HepG2 (cell line): ENCODE measurements around the gene FGF2. TPM values are rescaled to one million over a fixed set of nuclear protein-coding genes. Genes with fewer than 3 reads are reported as not detected.

Experiments used
- ATAC-seq: fragments of 200-7000 bp; cut with Tn5 transposase; 3 replicates; pipeline ENCODE4 v1.9.1; 2020; ENCODE audit warnings: mild to moderate bottlenecking, moderate library complexity
- BruUV-seq: library from RNA; stranded (reverse); fragments of 400-500 nt; replicated peaks from 2 replicates; lab custom pipeline; 2021; lab: Mats Ljungman, UMichigan
- CTCF ChIA-PET: fragments of 300-600 bp; formaldehyde crosslinking; extraction: SDS; loops from one replicate; lab custom pipeline; 2021; ENCODE audit warnings: low total read pairs, inconsistent platforms, low intra/inter-chr PET ratio; lab: Yijun Ruan, JAX
- POLR2A ChIA-PET: fragments of 350-600 bp; sonication (Branson Sonifier 250); formaldehyde crosslinking; loops from one replicate; lab custom pipeline; 2020; ENCODE audit warnings: antibody characterized with exemption, inconsistent platforms; lab: Yijun Ruan, JAX
- DNase-seq: peaks from one replicate; pipeline ENCODE4 v3.0.0-alpha.2; 2015; ENCODE audit warnings: low spot score
- FAIRE-seq: peaks from 3 replicates; lab custom pipeline; 2011; peaks lifted over from hg19 to GRCh38; lab: Jason Lieb, UNC
- H2AFZ ChIP-seq: one replicate; pipeline ENCODE4 v1.6.1; 2011; ENCODE audit warnings: low read length, inconsistent platforms
- H3K27ac ChIP-seq: fragments of 300-600 bp; 3 replicates; pipeline ENCODE4 v1.8.0; 2011; ENCODE audit warnings: mixed run types, mild to moderate bottlenecking, mixed read lengths, low read length, inconsistent platforms; ENCODE audit not compliant: insufficient read depth; ENCODE audit errors: extremely low read length
- H3K27me3 ChIP-seq, 2 experiments: fragments of 200-600 bp in 1 of 2; 2 replicates in 1 of 2; 3 replicates in 1 of 2; pipeline versions ENCODE4 v1.6.0 to v1.8.0; 2011; ENCODE audit warnings: low read length in 2 of 2, mild to moderate bottlenecking in 2 of 2, moderate library complexity in 2 of 2, inconsistent platforms in 1 of 2; ENCODE audit not compliant: insufficient read depth in 2 of 2, control insufficient read depth in 1 of 2
- H3K36me3 ChIP-seq, 2 experiments: fragments of 200-600 bp in 1 of 2; replicated peaks in 1 of 2; 2 replicates in 1 of 2; 3 replicates in 1 of 2; pipeline versions ENCODE4 v1.5.1 to v1.8.0; 2011; ENCODE audit warnings: low read length in 2 of 2, inconsistent platforms in 1 of 2; ENCODE audit not compliant: insufficient read depth in 2 of 2, control insufficient read depth in 1 of 2
- H3K4me1 ChIP-seq: 2 replicates; pipeline ENCODE4 v1.5.1; 2012; ENCODE audit warnings: low read length, inconsistent platforms; ENCODE audit not compliant: insufficient read depth
- H3K4me2 ChIP-seq: 2 replicates; pipeline ENCODE4 v1.6.0; 2011; ENCODE audit warnings: low read depth, low read length, inconsistent platforms
- H3K4me3 ChIP-seq, 3 experiments: fragments of 200-600 bp in 1 of 3; sonication (generic), shearing (Covaris generic) in 1 of 3; replicated peaks in 1 of 3; 2 replicates each; pipeline ENCODE4 v1.5.1; 2011 to 2016; ENCODE audit warnings: low read length in 3 of 3, inconsistent platforms in 2 of 3, low read depth in 2 of 3, mild to moderate bottlenecking in 2 of 3, control low read depth in 1 of 3, mixed read lengths in 1 of 3; ENCODE audit not compliant: insufficient read depth in 1 of 3
- H3K79me2 ChIP-seq: one replicate; pipeline ENCODE4 v1.6.1; 2011; ENCODE audit warnings: low read length, inconsistent platforms; ENCODE audit not compliant: insufficient read depth
- H3K9ac ChIP-seq: 2 replicates; pipeline ENCODE4 v1.6.0; 2011; ENCODE audit warnings: mild to moderate bottlenecking, low read depth, low read length, inconsistent platforms; ENCODE audit not compliant: insufficient read depth
- H3K9me3 ChIP-seq: 2 replicates; pipeline ENCODE4 v1.5.1; 2012; ENCODE audit warnings: mild to moderate bottlenecking, low read length
- H4K20me1 ChIP-seq: 2 replicates; pipeline ENCODE4 v1.6.0; 2011; ENCODE audit warnings: inconsistent platforms, mild to moderate bottlenecking, low read length, moderate library complexity; ENCODE audit not compliant: insufficient read depth
- GABPB1 ChIP-seq: IDR thresholded peaks from 2 replicates; pipeline ENCODE4 v1.6.1; 2016; ENCODE audit warnings: mild to moderate bottlenecking, missing genetic modification reagents, moderate library complexity, missing compliant biosample characterization
- IKZF5 ChIP-seq: IDR thresholded peaks from 2 replicates; pipeline ENCODE4 v1.6.1; 2018; ENCODE audit warnings: missing genetic modification reagents, mild to moderate bottlenecking, missing compliant biosample characterization
- NPAS2 ChIP-seq: sonication (generic); formaldehyde crosslinking; IDR thresholded peaks from 2 replicates; pipeline ENCODE4 v1.8.0; 2022; ENCODE audit warnings: mild to moderate bottlenecking, missing genetic modification reagents, borderline replicate concordance
- PRDM15 ChIP-seq: sonication (generic); formaldehyde crosslinking; IDR thresholded peaks from 2 replicates; pipeline ENCODE4 v1.4.0; 2020; ENCODE audit warnings: missing genetic modification reagents
- TRAFD1 ChIP-seq: sonication (generic); formaldehyde crosslinking; IDR thresholded peaks from 2 replicates; pipeline ENCODE4 v1.5.1; 2020; ENCODE audit warnings: missing genetic modification reagents, mild to moderate bottlenecking, borderline replicate concordance
- ZBTB1 ChIP-seq: sonication (generic); formaldehyde crosslinking; IDR thresholded peaks from 2 replicates; pipeline ENCODE4 v1.4.0; 2020; ENCODE audit warnings: missing genetic modification reagents, borderline replicate concordance
- ZNF839 ChIP-seq: sonication (generic); formaldehyde crosslinking; IDR thresholded peaks from 2 replicates; pipeline ENCODE4 v1.4.0; 2020; ENCODE audit warnings: missing genetic modification reagents, mild to moderate bottlenecking, borderline replicate concordance
- WGBS: methylation state at CpG from one replicate; pipeline ENCODE4 v1.1.6; 2017; ENCODE audit warnings: low lambda C conversion rate; 5-methylcytosine and 5-hydroxymethylcytosine counted together
- in situ Hi-C: cut with HindIII; loops from 2 replicates; pipeline ENCODE4 v1.10.0; 2017; ENCODE audit warnings: low pct_unique_long_range_greater_than_20kb; ENCODE audit not compliant: extremely low pct_ligation_motif_present
- intact Hi-C: fragments of 100-400 bp; cut with micrococcal nuclease; formaldehyde crosslinking; loops from one replicate; pipeline ENCODE4 v1.10.0; 2022; ENCODE audit not compliant: unreplicated experiment
- polyA plus RNA-seq, 8 experiments: library from polyadenylated mRNA; depleted of rRNA in 3 of 8; stranded (reverse) in 7 of 8; unstranded in 1 of 8; fragments of >200 nt; fragmentation: Illumina TruSeq in 4 of 8; extraction: Trizol in 4 of 8; gene quantifications; 2 replicates each; pipeline versions ENCODE4 v1.2.1 to v1.2.3, GENCODE V29; 2011 to 2016; ENCODE audit warnings: low read depth in 4 of 8, missing spikeins in 1 of 8, mixed read lengths in 1 of 8; ENCODE audit not compliant: insufficient read depth in 1 of 8
- total RNA-seq, 5 experiments: library from RNA; depleted of rRNA; stranded (reverse); fragments of >200 nt; fragmentation: Illumina TruSeq; extraction: Trizol; gene quantifications; 2 replicates each; pipeline ENCODE4 v1.2.3, GENCODE V29; 2016; ENCODE audit warnings: low read depth in 1 of 5
- TF ChIP-seq, protein P1 (sequence below): sonication (generic); formaldehyde crosslinking; IDR thresholded peaks from 2 replicates; pipeline ENCODE4 v1.8.0; 2022; ENCODE audit warnings: mild to moderate bottlenecking, missing genetic modification reagents; ENCODE audit not compliant: insufficient replicate concordance
- TF ChIP-seq, protein P2 (sequence below): sonication (generic); formaldehyde crosslinking; IDR thresholded peaks from 2 replicates; pipeline ENCODE4 v1.5.0; 2020; ENCODE audit warnings: missing genetic modification reagents, mild to moderate bottlenecking, borderline replicate concordance
- TF ChIP-seq, protein P3 (sequence below): sonication (generic); formaldehyde crosslinking; IDR thresholded peaks from 2 replicates; pipeline ENCODE4 v1.8.0; 2022; ENCODE audit warnings: mild to moderate bottlenecking, missing genetic modification reagents, moderate library complexity
- TF ChIP-seq, protein P4 (sequence below): sonication (generic); formaldehyde crosslinking; IDR thresholded peaks from 2 replicates; pipeline ENCODE4 v1.8.0; 2023; ENCODE audit warnings: mild to moderate bottlenecking, missing genetic modification reagents

FGF2 gene
- total and polyA plus RNA-seq, 2 of the 13 experiments (the other 11 are each of a cell fraction or from before 2014, with no cell fraction given), result 0.01 to 0.02 TPM

DNA sequence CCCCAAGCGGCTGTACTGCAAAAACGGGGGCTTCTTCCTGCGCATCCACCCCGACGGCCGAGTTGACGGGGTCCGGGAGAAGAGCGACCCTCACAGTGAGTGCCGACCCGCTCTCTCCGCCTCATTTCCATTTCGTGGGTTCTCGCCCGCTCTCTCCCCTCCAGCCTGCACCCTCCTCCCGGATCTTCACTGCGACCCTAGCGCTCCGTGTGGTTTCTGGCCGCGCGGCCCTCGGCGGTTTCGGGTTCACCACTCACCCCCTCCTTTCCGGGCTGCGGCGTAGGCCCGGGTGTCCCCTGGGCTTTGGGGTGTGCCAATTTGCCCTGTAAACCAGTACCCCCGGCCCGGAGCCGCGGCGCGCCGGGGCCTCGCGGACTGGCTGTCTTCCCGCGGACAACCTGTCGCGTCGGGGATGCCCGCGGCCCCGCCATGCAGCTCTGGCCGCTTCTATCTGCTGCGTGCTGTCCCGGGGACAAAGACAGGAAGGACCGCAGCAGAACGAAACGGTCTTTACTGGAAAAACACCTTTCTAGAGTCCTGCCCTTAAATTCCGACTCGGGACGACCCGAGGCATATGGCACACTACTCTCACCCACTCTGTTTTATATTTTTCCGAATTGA is 737 bp downstream of the FGF2 start:
- DNase-seq, result no peak
- peak overlapping the region; percentile 46 to 72 (median 55) for H3K4me3 ChIP-seq
- H3K27me3 ChIP-seq, result peaks cover 4 to 33% of the 10 kb centered on the region in 2 experiments
- WGBS, result 2% methylated on average over 20 of the region's 57 CpGs
- H3K9ac ChIP-seq, result no peak overlapping the region
- no peaks in the 10 kb centered on the region for H3K9me3 ChIP-seq
- H3K27ac ChIP-seq, result no peak overlapping the region
- POLR2A ChIA-PET, result no interaction called here
- peak overlapping the region; percentile 84 for H3K4me2 ChIP-seq
- no peaks in the 10 kb centered on the region for H4K20me1 ChIP-seq
- no peak for FAIRE-seq
- CTCF ChIA-PET, result no interaction called here
- in situ Hi-C loops (no loop called here), intact Hi-C loops (loop anchor here (5.0 kb wide), 1 partner anchor 85 kb away; no protein-coding TSS in a partner anchor)
- peaks cover 12% of the 10 kb centered on the region for H3K4me1 ChIP-seq
- peak; percentile 87 for ATAC-seq
- no peaks in the 10 kb centered on the region for H3K36me3 ChIP-seq
- no peak overlapping the region for H2AFZ ChIP-seq
- BruUV-seq, result no TSS peak
- H3K79me2 ChIP-seq, result no peaks in the 10 kb centered on the region
- TF ChIP-seq, protein P1, sequence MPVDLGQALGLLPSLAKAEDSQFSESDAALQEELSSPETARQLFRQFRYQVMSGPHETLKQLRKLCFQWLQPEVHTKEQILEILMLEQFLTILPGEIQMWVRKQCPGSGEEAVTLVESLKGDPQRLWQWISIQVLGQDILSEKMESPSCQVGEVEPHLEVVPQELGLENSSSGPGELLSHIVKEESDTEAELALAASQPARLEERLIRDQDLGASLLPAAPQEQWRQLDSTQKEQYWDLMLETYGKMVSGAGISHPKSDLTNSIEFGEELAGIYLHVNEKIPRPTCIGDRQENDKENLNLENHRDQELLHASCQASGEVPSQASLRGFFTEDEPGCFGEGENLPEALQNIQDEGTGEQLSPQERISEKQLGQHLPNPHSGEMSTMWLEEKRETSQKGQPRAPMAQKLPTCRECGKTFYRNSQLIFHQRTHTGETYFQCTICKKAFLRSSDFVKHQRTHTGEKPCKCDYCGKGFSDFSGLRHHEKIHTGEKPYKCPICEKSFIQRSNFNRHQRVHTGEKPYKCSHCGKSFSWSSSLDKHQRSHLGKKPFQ (CRISPR knock-in tag), result no peak
- TF ChIP-seq PRDM15 (CRISPR knock-in tag) (no peak; the same call in 1 of the 2 replicates), TRAFD1 (no peak), ZBTB1 (no peak), IKZF5 (CRISPR knock-in tag) (no peak), NPAS2 (CRISPR knock-in tag) (no peak), ZNF839 (CRISPR knock-in tag) (no peak), GABPB1 (CRISPR knock-in tag) (0 out of 2 replicates have a peak, but pooled peaks have one; percentile 53)
- TF ChIP-seq, protein P2, sequence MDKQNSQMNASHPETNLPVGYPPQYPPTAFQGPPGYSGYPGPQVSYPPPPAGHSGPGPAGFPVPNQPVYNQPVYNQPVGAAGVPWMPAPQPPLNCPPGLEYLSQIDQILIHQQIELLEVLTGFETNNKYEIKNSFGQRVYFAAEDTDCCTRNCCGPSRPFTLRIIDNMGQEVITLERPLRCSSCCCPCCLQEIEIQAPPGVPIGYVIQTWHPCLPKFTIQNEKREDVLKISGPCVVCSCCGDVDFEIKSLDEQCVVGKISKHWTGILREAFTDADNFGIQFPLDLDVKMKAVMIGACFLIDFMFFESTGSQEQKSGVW, result no peak
- TF ChIP-seq, protein P3, sequence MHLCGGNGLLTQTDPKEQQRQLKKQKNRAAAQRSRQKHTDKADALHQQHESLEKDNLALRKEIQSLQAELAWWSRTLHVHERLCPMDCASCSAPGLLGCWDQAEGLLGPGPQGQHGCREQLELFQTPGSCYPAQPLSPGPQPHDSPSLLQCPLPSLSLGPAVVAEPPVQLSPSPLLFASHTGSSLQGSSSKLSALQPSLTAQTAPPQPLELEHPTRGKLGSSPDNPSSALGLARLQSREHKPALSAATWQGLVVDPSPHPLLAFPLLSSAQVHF (CRISPR knock-in tag), result no peak
- TF ChIP-seq, protein P4, sequence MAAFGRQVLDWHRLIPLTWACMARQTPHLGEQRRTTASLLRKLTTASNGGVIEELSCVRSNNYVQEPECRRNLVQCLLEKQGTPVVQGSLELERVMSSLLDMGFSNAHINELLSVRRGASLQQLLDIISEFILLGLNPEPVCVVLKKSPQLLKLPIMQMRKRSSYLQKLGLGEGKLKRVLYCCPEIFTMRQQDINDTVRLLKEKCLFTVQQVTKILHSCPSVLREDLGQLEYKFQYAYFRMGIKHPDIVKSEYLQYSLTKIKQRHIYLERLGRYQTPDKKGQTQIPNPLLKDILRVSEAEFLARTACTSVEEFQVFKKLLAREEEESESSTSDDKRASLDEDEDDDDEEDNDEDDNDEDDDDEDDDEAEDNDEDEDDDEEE (CRISPR knock-in tag), result 0 out of 2 replicates have a peak, but pooled peaks have one; percentile 24
